Measurements from ENCODE around the gene SLC38A1. TPM values are rescaled to one million over a fixed set of nuclear protein-coding genes. Genes with fewer than 3 reads are reported as not detected.

Gene SLC38A1
- total and polyA plus RNA-seq, 2 experiments from 2014 or later = 79.9 to 92.0 TPM

GRCh38 chr12:46219877-46220655 lies 48.8 kb downstream of the SLC38A1 start:
- Histone ChIP-seq H3K36me3 (ENCODE audit: low read depth) (peaks cover 8% of the 10 kb centered on the region; the same call in 1 of the 2 replicates), H4K20me1 (ENCODE audit: insufficient read depth) (no peaks in the 10 kb centered on the region), H3K79me2 (ENCODE audit: insufficient read depth) (peaks cover 23% of the 10 kb centered on the region), H3K4me1 (ENCODE audit: insufficient read depth) (peaks cover 47% of the 10 kb centered on the region), H3K27me3 (replicated peaks; ENCODE audit: insufficient read depth) (no peaks in the 10 kb centered on the region), H3F3A (ENCODE audit: insufficient read depth) (peaks cover 50% of the 10 kb centered on the region), H3K4me3 (peak overlapping the region; percentile 56), H3K9me3 (ENCODE audit: low read depth) (no peaks in the 10 kb centered on the region), H3K9ac (peak overlapping the region; percentile 68), H3K4me2 (ENCODE audit: unreplicated experiment) (peak overlapping the region; percentile 72), H3K27ac (peak overlapping the region; percentile 98), H2AFZ (no peak overlapping the region), H3K9me2 (ENCODE audit: insufficient read depth) (no peaks in the 10 kb centered on the region)
- TF ChIP-seq EZH2phosphoT487 (IDR thresholded peaks at IDR 0.05; ENCODE audit: insufficient read depth, low read depth) (no peak), EZH2 (IDR thresholded peaks at IDR 0.05; ENCODE audit: insufficient read depth, poor library complexity, severe bottlenecking) (no peak)
- DNase-seq = peak; percentile 92
- WGBS, 2 experiments (ENCODE audit: low coverage in 1 of 2, low lambda C conversion rate in 2 of 2, missing lambda C conversion rate in 2 of 2) = 30 to 37% methylated on average over 10 of the region's 10 CpGs
- in situ Hi-C loops (cut with MboI) = no loop called here

- peak overlapping the region; percentile 72 for H3K4me2 ChIP-seq (ENCODE audit: unreplicated experiment)
- no peaks in the 10 kb centered on the region for H4K20me1 ChIP-seq (ENCODE audit: insufficient read depth)
- H3K27ac ChIP-seq = peak overlapping the region; percentile 98
- H3K36me3 ChIP-seq (ENCODE audit: low read depth) = peaks cover 8% of the 10 kb centered on the region; the same call in 1 of the 2 replicates
- H3K4me3 ChIP-seq = no peak overlapping the region
- peaks cover 42% of the 10 kb centered on the region for H3K4me1 ChIP-seq (ENCODE audit: insufficient read depth)
- DNase-seq = peak; percentile 17
- peaks cover 45% of the 10 kb centered on the region for H3F3A ChIP-seq (ENCODE audit: insufficient read depth)
- H3K79me2 ChIP-seq (ENCODE audit: insufficient read depth) = peaks cover 19% of the 10 kb centered on the region
- TF ChIP-seq EZH2phosphoT487 (IDR thresholded peaks at IDR 0.05; ENCODE audit: insufficient read depth, low read depth) (no peak), EZH2 (IDR thresholded peaks at IDR 0.05; ENCODE audit: insufficient read depth, poor library complexity, severe bottlenecking) (no peak)
- peak overlapping the region; percentile 3; the same call in 1 of the 2 replicates for H3K9ac ChIP-seq
- no peaks in the 10 kb centered on the region for H3K9me3 ChIP-seq (ENCODE audit: low read depth)
- in situ Hi-C loops (cut with MboI) = no loop called here
- WGBS, 2 experiments (ENCODE audit: low coverage in 1 of 2, low lambda C conversion rate in 2 of 2, missing lambda C conversion rate in 2 of 2) = 98 to 100% methylated on average over 2 of the region's 2 CpGs
- no peaks in the 10 kb centered on the region for H3K27me3 ChIP-seq (replicated peaks; ENCODE audit: insufficient read depth)
- no peaks in the 10 kb centered on the region for H3K9me2 ChIP-seq (ENCODE audit: insufficient read depth)
- H2AFZ ChIP-seq = no peak overlapping the region
These were observed 49.5 kb downstream of the SLC38A1 start for GRCh38 chr12:46219132-46219876.

DNA sequence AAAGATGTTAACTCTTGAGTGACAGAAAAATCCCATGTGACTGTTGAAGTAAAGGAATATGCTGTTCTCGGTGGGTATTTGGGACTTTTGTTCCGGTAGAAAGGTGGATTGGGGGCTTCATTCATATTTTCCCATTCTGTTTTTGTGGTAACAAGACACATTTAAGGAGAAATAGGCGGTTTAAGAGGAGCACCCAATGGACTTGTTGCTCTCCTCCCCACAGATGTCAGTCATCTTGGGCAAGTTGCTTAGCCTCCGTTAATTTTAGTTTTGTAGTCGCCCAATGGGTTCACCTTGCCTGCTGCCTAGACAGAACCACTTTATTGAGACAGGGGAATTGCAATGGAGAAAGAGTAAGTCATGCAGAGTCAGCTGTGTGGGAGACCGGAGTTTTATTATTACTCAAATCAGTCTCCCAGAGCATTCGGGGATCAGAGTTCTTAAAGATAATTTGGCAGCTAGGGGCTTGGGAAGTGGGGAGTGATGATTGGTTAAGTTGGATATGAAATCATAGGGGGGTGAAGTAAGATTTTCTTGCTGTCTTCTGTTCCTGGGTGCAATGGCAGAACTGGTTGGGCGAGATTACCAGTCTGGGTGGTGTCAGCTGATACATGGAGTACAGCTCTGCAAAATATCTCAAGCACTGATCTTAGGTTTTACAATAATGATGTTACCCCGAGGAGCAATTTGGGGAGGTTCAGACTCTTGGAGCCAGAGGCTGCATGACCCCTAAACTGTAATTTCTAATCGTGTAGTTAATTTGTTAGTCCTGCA lies 50.3 kb downstream of the SLC38A1 start:
- Histone ChIP-seq H3K9me2 (ENCODE audit: insufficient read depth) (no peaks in the 10 kb centered on the region), H3K4me1 (ENCODE audit: insufficient read depth) (peaks cover 34% of the 10 kb centered on the region), H3K9ac (no peak overlapping the region), H3F3A (ENCODE audit: insufficient read depth) (peaks cover 40% of the 10 kb centered on the region), H4K20me1 (ENCODE audit: insufficient read depth) (no peaks in the 10 kb centered on the region), H3K9me3 (ENCODE audit: low read depth) (no peaks in the 10 kb centered on the region), H3K79me2 (ENCODE audit: insufficient read depth) (peaks cover 25% of the 10 kb centered on the region), H3K4me3 (no peak overlapping the region), H3K27me3 (replicated peaks; ENCODE audit: insufficient read depth) (no peaks in the 10 kb centered on the region), H2AFZ (no peak overlapping the region), H3K27ac (peak overlapping the region; percentile 98; the same call in 1 of the 2 replicates), H3K4me2 (ENCODE audit: unreplicated experiment) (no peak overlapping the region), H3K36me3 (ENCODE audit: low read depth) (peaks cover 11% of the 10 kb centered on the region; the same call in 1 of the 2 replicates)
- in situ Hi-C loops (cut with MboI) = no loop called here
- TF ChIP-seq EZH2phosphoT487 (IDR thresholded peaks at IDR 0.05; ENCODE audit: insufficient read depth, low read depth) (no peak), EZH2 (IDR thresholded peaks at IDR 0.05; ENCODE audit: insufficient read depth, poor library complexity, severe bottlenecking) (no peak)
- 89 to 90% methylated on average over 10 of the region's 10 CpGs for WGBS, 2 experiments (ENCODE audit: low coverage in 1 of 2, low lambda C conversion rate in 2 of 2, missing lambda C conversion rate in 2 of 2)
- no peak for DNase-seq
